HG03520 (cell line): Measurements from ENCODE around the gene ASRGL1.

ENCODE experiments used
- ATAC-seq: cut with Tn5 transposase; IDR thresholded peaks from one replicate; pipeline ENCODE4 v1.9.1; 2021; ENCODE audit warnings: mild to moderate bottlenecking, moderate library complexity; ENCODE audit not compliant: unreplicated experiment

The ASRGL1 gene

DNA sequence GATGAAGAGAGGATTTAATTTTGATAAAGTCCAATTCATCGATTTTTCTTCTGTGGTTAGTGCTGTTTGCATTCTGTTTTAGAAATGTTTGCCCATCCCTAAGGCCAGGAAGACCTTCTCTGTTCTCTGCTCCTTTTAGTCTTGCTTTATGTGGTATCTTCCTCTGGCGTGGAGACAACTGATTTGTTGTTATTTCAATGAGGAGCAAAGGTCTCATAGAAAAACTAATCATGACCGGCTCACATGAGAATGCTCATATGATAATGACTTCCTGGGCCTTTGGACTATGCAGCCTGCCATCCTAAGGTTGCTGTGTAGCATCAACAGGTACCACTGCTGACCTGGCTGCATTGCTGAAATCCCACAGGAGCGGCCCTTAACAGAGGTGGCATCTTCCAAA, 101.4 kb downstream of the ASRGL1 start:
- ATAC-seq = no peak

DNA sequence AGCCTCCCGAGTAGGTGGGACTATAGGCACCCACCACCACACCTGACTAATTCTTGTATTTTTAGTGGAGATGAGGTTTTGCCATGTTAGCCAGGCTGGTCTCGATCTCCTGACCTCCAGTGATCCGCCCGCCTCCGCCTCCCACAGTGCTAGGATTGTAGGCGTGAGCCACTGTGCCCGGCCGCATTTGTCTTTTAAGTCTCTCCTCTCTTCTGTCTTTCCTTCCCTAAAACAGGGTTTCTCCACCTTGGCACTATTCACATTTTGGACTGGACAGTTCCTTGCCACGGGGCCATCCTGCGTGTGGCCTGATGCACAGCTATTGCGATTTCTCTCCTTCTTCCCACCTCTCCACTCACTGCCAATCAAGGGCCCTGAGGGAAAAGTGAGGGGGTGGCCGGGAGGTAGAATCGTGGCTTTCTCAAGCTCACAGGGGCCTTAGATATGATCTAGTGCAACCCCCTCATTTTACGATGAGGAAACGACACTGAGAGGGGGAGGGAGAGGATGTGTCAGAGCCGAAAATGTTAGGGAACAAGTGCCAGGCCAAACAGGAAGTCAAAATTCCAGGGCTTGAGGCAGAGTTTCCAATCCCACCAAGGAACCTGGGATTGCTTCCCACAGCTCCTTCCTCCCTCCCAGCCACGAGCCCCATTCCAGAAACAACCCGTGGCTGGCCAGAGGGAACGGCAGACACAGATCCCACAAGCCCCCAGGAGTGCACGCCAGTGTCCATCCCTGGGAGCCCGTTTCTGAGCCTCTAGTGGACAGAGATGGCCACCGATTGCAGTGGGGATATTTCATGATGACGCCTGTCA, 102.7 kb downstream of the ASRGL1 start:
- ATAC-seq = no peak
